Measurements from ENCODE around the gene DGKI.

DNA sequence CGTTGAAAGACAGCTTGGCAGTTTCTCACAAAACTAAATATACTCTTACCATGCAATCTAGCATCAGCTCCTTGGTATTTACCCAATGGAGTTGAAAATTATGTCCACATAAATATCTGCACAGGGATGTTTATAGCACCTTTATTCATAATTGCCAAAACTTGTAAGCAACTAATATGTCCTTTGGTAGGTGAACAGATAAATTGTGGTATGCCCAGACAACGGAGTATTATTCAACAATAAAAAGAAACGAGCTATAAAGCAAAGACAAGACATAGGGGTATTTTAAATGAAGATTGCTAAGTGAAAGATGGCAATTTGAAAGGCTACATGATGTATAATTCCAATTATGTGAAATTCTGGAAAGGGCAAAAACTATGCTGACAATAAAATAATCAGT, 340.7 kb downstream of the DGKI start:
- TF ChIP-seq, protein P1, sequence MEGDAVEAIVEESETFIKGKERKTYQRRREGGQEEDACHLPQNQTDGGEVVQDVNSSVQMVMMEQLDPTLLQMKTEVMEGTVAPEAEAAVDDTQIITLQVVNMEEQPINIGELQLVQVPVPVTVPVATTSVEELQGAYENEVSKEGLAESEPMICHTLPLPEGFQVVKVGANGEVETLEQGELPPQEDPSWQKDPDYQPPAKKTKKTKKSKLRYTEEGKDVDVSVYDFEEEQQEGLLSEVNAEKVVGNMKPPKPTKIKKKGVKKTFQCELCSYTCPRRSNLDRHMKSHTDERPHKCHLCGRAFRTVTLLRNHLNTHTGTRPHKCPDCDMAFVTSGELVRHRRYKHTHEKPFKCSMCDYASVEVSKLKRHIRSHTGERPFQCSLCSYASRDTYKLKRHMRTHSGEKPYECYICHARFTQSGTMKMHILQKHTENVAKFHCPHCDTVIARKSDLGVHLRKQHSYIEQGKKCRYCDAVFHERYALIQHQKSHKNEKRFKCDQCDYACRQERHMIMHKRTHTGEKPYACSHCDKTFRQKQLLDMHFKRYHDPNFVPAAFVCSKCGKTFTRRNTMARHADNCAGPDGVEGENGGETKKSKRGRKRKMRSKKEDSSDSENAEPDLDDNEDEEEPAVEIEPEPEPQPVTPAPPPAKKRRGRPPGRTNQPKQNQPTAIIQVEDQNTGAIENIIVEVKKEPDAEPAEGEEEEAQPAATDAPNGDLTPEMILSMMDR (IDR thresholded peaks at IDR 0.05), result no peak
- no peak for TF ChIP-seq POLR2A (IDR thresholded peaks at IDR 0.05)
